OCI-LY3 (cell line): Measurements from ENCODE around the gene NRDC.

Experiments
- EZH2phosphoT487 ChIP-seq: fragments of 200-600 bp; shearing (Covaris generic); IDR thresholded peaks from 2 replicates; pipeline ENCODE4 v1.6.1; 2018; ENCODE audit warnings: antibody characterized with exemption, mixed run types, low read depth
- TF ChIP-seq, protein P1 (sequence below): fragments of 200-600, 300-600 bp; sonication (generic); IDR thresholded peaks from 2 replicates; pipeline ENCODE4 v1.5.1; 2014; ENCODE audit warnings: antibody characterized with exemption, low read length, low read depth

DNA sequence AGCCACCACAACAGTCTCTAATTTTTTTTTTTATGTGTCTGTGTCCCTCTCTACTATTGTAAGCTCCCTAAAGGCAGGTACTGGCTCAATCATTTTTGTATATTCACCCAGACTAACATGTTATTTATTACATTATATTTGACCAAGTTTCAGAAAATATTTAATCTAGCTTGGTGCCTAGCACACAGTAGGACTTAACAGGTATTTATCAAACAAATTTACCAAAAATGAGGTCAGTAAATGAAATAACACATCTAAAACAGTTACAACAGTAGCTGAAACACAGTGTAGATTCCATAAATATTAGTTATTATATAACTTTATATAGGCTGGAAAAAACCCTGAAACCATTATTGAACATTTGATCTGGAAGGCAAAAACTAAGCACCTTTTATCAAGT lies 2.7 kb downstream of the NRDC start:
- TF ChIP-seq, protein P1, sequence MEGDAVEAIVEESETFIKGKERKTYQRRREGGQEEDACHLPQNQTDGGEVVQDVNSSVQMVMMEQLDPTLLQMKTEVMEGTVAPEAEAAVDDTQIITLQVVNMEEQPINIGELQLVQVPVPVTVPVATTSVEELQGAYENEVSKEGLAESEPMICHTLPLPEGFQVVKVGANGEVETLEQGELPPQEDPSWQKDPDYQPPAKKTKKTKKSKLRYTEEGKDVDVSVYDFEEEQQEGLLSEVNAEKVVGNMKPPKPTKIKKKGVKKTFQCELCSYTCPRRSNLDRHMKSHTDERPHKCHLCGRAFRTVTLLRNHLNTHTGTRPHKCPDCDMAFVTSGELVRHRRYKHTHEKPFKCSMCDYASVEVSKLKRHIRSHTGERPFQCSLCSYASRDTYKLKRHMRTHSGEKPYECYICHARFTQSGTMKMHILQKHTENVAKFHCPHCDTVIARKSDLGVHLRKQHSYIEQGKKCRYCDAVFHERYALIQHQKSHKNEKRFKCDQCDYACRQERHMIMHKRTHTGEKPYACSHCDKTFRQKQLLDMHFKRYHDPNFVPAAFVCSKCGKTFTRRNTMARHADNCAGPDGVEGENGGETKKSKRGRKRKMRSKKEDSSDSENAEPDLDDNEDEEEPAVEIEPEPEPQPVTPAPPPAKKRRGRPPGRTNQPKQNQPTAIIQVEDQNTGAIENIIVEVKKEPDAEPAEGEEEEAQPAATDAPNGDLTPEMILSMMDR, result no peak
- TF ChIP-seq EZH2phosphoT487, result no peak
